Neural progenitor cell (in vitro differentiated cells): ENCODE results near the gene SRSF10. TPM values are rescaled to one million over a fixed set of nuclear protein-coding genes. Genes with fewer than 3 reads are reported as not detected.

Source experiments
- DNase-seq: peaks from one replicate; pipeline ENCODE4 v3.0.0-alpha.2; 2016; ENCODE audit warnings: low spot score
- H2AFZ ChIP-seq: fragments of 200-600 bp; sonication (generic); replicated peaks from 2 replicates; pipeline ENCODE4 v1.6.1; 2016; ENCODE audit warnings: antibody characterized with exemption
- H3F3A ChIP-seq: fragments of 200-600 bp; sonication (generic); 2 replicates; pipeline ENCODE4 v1.6.1; 2016; ENCODE audit warnings: antibody characterized with exemption, low read depth
- H3K27ac ChIP-seq: fragments of 200-600 bp; sonication (generic); 2 replicates; pipeline ENCODE4 v1.5.1; 2016; ENCODE audit warnings: mild to moderate bottlenecking
- H3K27me3 ChIP-seq: fragments of 200-600 bp; sonication (generic); 2 replicates; pipeline ENCODE4 v1.6.1; 2016; ENCODE audit warnings: mild to moderate bottlenecking, moderate library complexity
- H3K36me3 ChIP-seq: fragments of 200-600 bp; sonication (generic); 2 replicates; pipeline ENCODE4 v1.5.1; 2016
- H3K4me1 ChIP-seq: fragments of 200-600 bp; sonication (generic); 2 replicates; pipeline ENCODE4 v1.6.1; 2016; ENCODE audit warnings: mixed run types
- H3K4me2 ChIP-seq: fragments of 200-600 bp; sonication (generic); 2 replicates; pipeline ENCODE4 v1.6.1; 2016
- H3K4me3 ChIP-seq: fragments of 200-600 bp; sonication (generic); 2 replicates; pipeline ENCODE4 v1.5.1; 2016
- H3K79me2 ChIP-seq: fragments of 200-600 bp; sonication (generic); 2 replicates; pipeline ENCODE4 v1.6.1; 2016; ENCODE audit warnings: low read depth
- H3K9ac ChIP-seq: fragments of 200-600 bp; sonication (generic); 2 replicates; pipeline ENCODE4 v1.6.1; 2016
- H3K9me3 ChIP-seq: fragments of 200-600 bp; sonication (generic); 2 replicates; pipeline ENCODE4 v1.5.1; 2016; ENCODE audit warnings: low read depth
- H4K20me1 ChIP-seq: fragments of 200-600 bp; sonication (generic); 2 replicates; pipeline ENCODE4 v1.6.1; 2016; ENCODE audit warnings: low read depth
- H3K27ac Mint-ChIP-seq: 3 replicates; pipeline ENCODE4 v1.8.0; 2021; ENCODE audit warnings: mixed read lengths
- H3K27me3 Mint-ChIP-seq: 2 replicates; pipeline ENCODE4 v1.8.0; 2022; ENCODE audit warnings: low read depth, mild to moderate bottlenecking, inconsistent platforms, moderate library complexity, mixed read lengths; ENCODE audit not compliant: insufficient read depth
- H3K36me3 Mint-ChIP-seq: 3 replicates; pipeline ENCODE4 v1.8.0; 2021; ENCODE audit warnings: mixed read lengths
- H3K4me1 Mint-ChIP-seq: 3 replicates; pipeline ENCODE4 v1.8.0; 2021; ENCODE audit warnings: mixed read lengths
- H3K4me3 Mint-ChIP-seq: 3 replicates; pipeline ENCODE4 v1.8.0; 2021; ENCODE audit warnings: mild to moderate bottlenecking, moderate library complexity, mixed read lengths
- H3K9me3 Mint-ChIP-seq: 3 replicates; pipeline ENCODE4 v1.8.0; 2020; ENCODE audit warnings: mixed read lengths
- EZH2 ChIP-seq: fragments of 200-600 bp; sonication (generic); IDR thresholded peaks from 2 replicates; pipeline ENCODE4 v1.6.1; 2017; ENCODE audit warnings: antibody characterized with exemption, mild to moderate bottlenecking, moderate library complexity
- EZH2phosphoT487 ChIP-seq: fragments of 200-600 bp; sonication (generic); IDR thresholded peaks from 2 replicates; pipeline ENCODE4 v1.6.1; 2017; ENCODE audit warnings: antibody characterized with exemption
- total RNA-seq: library from RNA; depleted of rRNA; stranded (reverse); fragments of >200 nt; gene quantifications from 2 replicates; pipeline ENCODE4 v1.2.3, GENCODE V29; 2015; ENCODE audit warnings: low replicate concordance
- TF ChIP-seq, protein P1 (sequence below): fragments of 200-600 bp; sonication (generic); IDR thresholded peaks from 2 replicates; pipeline ENCODE4 v1.5.1; 2017; ENCODE audit warnings: antibody characterized with exemption, mild to moderate bottlenecking

Gene SRSF10
- total RNA-seq, 1 donor from 2014 or later = 219 TPM

DNA sequence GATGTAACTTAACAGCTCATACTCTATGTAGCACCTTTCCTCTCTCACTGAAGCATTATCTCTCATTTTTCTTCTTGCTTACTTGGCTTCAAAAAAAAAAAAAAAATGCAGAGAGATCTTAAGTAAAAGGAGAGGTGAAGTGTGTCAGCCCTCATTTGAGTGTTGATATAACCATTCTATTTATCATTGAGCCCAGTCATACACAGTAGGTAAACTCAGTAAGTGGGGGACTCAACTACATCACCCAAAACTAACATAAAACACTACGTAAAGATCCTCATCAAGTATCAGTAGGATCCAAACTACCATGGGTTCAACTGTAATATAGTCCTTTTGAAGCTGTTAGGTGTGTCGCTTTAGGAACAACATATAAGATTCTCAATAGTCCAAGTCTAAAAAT lies 12.3 kb downstream of the SRSF10 start:
- H3K27ac ChIP-seq = peak overlapping the region; percentile 46
- Mint-ChIP-seq H3K36me3 (peaks cover 22% of the 10 kb centered on the region), H3K27me3 (peaks cover 3% of the 10 kb centered on the region), H3K9me3 (no peaks in the 10 kb centered on the region), H3K4me3 (no peak overlapping the region), H3K4me1 (no peaks in the 10 kb centered on the region), H3K27ac (no peak overlapping the region)
- no peak overlapping the region for H3K4me2 ChIP-seq
- H3K9me3 ChIP-seq = no peaks in the 10 kb centered on the region
- TF ChIP-seq EZH2 = no peak
- no peak for TF ChIP-seq EZH2phosphoT487
- TF ChIP-seq, protein P1, sequence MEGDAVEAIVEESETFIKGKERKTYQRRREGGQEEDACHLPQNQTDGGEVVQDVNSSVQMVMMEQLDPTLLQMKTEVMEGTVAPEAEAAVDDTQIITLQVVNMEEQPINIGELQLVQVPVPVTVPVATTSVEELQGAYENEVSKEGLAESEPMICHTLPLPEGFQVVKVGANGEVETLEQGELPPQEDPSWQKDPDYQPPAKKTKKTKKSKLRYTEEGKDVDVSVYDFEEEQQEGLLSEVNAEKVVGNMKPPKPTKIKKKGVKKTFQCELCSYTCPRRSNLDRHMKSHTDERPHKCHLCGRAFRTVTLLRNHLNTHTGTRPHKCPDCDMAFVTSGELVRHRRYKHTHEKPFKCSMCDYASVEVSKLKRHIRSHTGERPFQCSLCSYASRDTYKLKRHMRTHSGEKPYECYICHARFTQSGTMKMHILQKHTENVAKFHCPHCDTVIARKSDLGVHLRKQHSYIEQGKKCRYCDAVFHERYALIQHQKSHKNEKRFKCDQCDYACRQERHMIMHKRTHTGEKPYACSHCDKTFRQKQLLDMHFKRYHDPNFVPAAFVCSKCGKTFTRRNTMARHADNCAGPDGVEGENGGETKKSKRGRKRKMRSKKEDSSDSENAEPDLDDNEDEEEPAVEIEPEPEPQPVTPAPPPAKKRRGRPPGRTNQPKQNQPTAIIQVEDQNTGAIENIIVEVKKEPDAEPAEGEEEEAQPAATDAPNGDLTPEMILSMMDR = no peak
- H3K79me2 ChIP-seq = peaks cover 81% of the 10 kb centered on the region
- peaks cover 32% of the 10 kb centered on the region for H3K36me3 ChIP-seq
- no peak for DNase-seq
- no peak overlapping the region for H3K4me3 ChIP-seq
- H4K20me1 ChIP-seq = peaks cover 86% of the 10 kb centered on the region
- no peak overlapping the region for H2AFZ ChIP-seq
- peaks cover 83% of the 10 kb centered on the region for H3F3A ChIP-seq
- no peaks in the 10 kb centered on the region for H3K4me1 ChIP-seq
- no peaks in the 10 kb centered on the region for H3K27me3 ChIP-seq
- H3K9ac ChIP-seq = no peak overlapping the region

DNA sequence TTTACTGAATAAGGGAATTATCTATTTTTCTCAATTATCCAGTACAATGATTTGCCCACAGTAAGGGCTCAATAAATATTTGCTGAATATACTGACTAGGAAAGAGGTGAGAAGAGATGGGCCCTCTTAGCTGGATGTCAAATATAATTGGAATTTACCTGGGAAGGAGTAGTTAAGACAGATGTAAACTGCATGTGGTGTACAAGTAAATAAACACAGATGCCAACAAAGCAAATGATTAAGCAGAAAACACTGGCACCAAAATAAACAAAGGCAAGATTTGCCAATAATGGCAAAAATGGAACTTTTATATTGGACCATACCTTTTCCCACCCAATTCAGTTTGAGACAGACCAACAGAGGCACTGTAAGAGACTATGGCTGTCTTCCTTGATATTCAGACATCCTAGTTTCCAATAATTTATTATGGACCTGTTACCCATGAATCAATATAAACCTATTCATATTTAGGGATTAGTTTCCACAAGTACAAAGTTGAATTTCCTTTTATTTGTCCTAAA lies 13.1 kb downstream of the SRSF10 start:
- peaks cover 32% of the 10 kb centered on the region for H3K36me3 ChIP-seq

DNA sequence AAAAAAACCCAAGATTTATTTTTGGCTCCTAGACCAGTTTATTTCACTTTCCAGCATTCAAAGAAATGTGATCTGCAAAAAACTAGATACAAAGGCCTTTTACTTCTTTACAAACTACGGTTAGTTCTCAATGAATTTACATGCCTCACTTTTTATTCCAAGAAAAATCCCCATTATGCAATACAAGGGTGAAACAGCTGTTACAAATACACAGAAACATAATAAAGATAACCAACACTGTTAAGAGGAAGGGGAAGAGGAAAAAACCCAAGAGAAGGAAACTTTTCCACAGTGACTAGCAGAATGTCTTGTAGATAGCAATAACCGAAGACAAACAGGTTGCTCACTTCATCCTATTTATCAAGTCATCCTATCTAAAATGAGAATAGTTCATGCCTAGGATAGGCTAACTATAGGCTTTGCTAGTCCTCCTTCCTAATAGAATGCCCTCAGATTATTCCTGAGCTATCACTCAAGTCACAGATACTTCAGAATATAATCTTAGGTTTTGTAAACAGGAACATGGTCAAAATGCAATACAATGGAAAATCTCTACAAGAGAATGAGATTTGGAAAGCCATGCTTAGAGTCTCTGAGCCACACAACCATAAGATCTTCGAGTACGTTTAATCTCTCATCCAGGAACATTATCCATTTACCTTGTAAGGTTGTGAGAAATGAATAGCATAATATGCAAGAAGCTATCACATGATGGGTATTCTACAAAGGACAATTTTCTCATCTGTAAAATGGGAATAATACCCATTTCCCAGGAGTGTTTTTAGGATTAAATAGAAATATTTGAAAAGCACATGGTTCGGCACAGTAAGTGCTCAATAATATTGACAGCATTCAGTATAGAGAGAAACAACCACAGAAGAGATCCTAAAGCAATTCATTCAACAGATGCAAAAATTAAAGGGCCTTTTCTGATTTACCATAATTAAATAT lies 15.1 kb downstream of the SRSF10 start:
- Histone ChIP-seq H3K27ac (peak overlapping the region; percentile 56), H3K4me2 (no peak overlapping the region), H3K4me1 (no peaks in the 10 kb centered on the region), H3K4me3 (no peak overlapping the region), H3K36me3 (peaks cover 19% of the 10 kb centered on the region), H4K20me1 (peaks cover 85% of the 10 kb centered on the region), H3F3A (peaks cover 83% of the 10 kb centered on the region), H3K79me2 (peaks cover 73% of the 10 kb centered on the region), H3K27me3 (no peaks in the 10 kb centered on the region), H3K9ac (no peak overlapping the region), H3K9me3 (no peaks in the 10 kb centered on the region), H2AFZ (no peak overlapping the region)
- Mint-ChIP-seq H3K9me3 (no peaks in the 10 kb centered on the region), H3K27ac (no peak overlapping the region), H3K27me3 (no peaks in the 10 kb centered on the region), H3K4me1 (peaks cover 14% of the 10 kb centered on the region), H3K4me3 (no peak overlapping the region), H3K36me3 (peaks cover 25% of the 10 kb centered on the region)
- no peak for TF ChIP-seq EZH2
- TF ChIP-seq, protein P1 = no peak
- TF ChIP-seq EZH2phosphoT487 = no peak
- DNase-seq = no peak

More for the DNA sequence above, 13.1 kb downstream of the SRSF10 start:
- Histone ChIP-seq H3K4me1 (no peaks in the 10 kb centered on the region), H3K9ac (no peak overlapping the region), H3K4me3 (no peak overlapping the region), H3K27me3 (no peaks in the 10 kb centered on the region), H3K4me2 (no peak overlapping the region), H3K27ac (no peak overlapping the region), H3K79me2 (peaks cover 73% of the 10 kb centered on the region), H2AFZ (no peak overlapping the region), H4K20me1 (peaks cover 82% of the 10 kb centered on the region), H3F3A (peaks cover 84% of the 10 kb centered on the region), H3K9me3 (no peaks in the 10 kb centered on the region)
- Mint-ChIP-seq H3K36me3 (peaks cover 22% of the 10 kb centered on the region), H3K27me3 (peaks cover 3% of the 10 kb centered on the region), H3K27ac (no peak overlapping the region), H3K4me1 (peaks cover 3% of the 10 kb centered on the region), H3K9me3 (no peaks in the 10 kb centered on the region), H3K4me3 (no peak overlapping the region)
- DNase-seq = no peak
- TF ChIP-seq, protein P1 = no peak
- TF ChIP-seq EZH2phosphoT487 (no peak), EZH2 (no peak)
